ENCODE results near the gene C1QTNF3.

The C1QTNF3 gene

GRCh38 chr5:33992864-33993263 is 50.1 kb downstream of the C1QTNF3 start:
- H3K9ac ChIP-seq (ENCODE audit: low read length) = no peak overlapping the region
- no peak overlapping the region for H2AFZ ChIP-seq (ENCODE audit: low read depth, low read length, severe bottlenecking)
- no peaks in the 10 kb centered on the region for H3F3A ChIP-seq (ENCODE audit: insufficient read depth)
- H3K36me3 ChIP-seq (ENCODE audit: low read length) = no peaks in the 10 kb centered on the region
- H3K4me2 ChIP-seq (ENCODE audit: low read depth, low read length, poor library complexity, severe bottlenecking) = no peak overlapping the region
- H3K9me3 ChIP-seq (ENCODE audit: insufficient read depth, low read length) = no peaks in the 10 kb centered on the region
- H3K27ac ChIP-seq (ENCODE audit: low read depth, low read length) = no peak overlapping the region
- H4K20me1 ChIP-seq (ENCODE audit: low read depth, low read length) = no peaks in the 10 kb centered on the region
- no peak overlapping the region for H3K4me3 ChIP-seq (ENCODE audit: insufficient read depth, low read length, poor library complexity, severe bottlenecking)
- TF ChIP-seq, protein P1, sequence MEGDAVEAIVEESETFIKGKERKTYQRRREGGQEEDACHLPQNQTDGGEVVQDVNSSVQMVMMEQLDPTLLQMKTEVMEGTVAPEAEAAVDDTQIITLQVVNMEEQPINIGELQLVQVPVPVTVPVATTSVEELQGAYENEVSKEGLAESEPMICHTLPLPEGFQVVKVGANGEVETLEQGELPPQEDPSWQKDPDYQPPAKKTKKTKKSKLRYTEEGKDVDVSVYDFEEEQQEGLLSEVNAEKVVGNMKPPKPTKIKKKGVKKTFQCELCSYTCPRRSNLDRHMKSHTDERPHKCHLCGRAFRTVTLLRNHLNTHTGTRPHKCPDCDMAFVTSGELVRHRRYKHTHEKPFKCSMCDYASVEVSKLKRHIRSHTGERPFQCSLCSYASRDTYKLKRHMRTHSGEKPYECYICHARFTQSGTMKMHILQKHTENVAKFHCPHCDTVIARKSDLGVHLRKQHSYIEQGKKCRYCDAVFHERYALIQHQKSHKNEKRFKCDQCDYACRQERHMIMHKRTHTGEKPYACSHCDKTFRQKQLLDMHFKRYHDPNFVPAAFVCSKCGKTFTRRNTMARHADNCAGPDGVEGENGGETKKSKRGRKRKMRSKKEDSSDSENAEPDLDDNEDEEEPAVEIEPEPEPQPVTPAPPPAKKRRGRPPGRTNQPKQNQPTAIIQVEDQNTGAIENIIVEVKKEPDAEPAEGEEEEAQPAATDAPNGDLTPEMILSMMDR (IDR thresholded peaks at IDR 0.05; ENCODE audit: insufficient read depth, low read length, poor library complexity, severe bottlenecking) = no peak
- no peak for TF ChIP-seq EZH2phosphoT487 (conservative IDR thresholded peaks at IDR 0.05; ENCODE audit: low read length)
- no peaks in the 10 kb centered on the region for H3K27me3 ChIP-seq (ENCODE audit: low read length)
- H3K9me2 ChIP-seq (replicated peaks; ENCODE audit: insufficient read depth, low read length) = no peaks in the 10 kb centered on the region
- H3K79me2 ChIP-seq (ENCODE audit: insufficient read depth, low read length) = no peaks in the 10 kb centered on the region

GRCh38 chr5:33985447-33985846 is 57.6 kb downstream of the C1QTNF3 start:
- no peaks in the 10 kb centered on the region for H3K27me3 ChIP-seq (ENCODE audit: low read length)
- no peaks in the 10 kb centered on the region; the same call in 1 of the 2 replicates for H3K9me3 ChIP-seq (ENCODE audit: insufficient read depth, low read length)
- H3K9ac ChIP-seq (ENCODE audit: low read length) = no peak overlapping the region
- H3K27ac ChIP-seq (ENCODE audit: low read depth, low read length) = no peak overlapping the region
- no peaks in the 10 kb centered on the region for H3K9me2 ChIP-seq (replicated peaks; ENCODE audit: insufficient read depth, low read length)
- no peaks in the 10 kb centered on the region for H3K79me2 ChIP-seq (ENCODE audit: insufficient read depth, low read length)
- H3F3A ChIP-seq (ENCODE audit: insufficient read depth) = no peaks in the 10 kb centered on the region
- TF ChIP-seq EZH2phosphoT487 (conservative IDR thresholded peaks at IDR 0.05; ENCODE audit: low read length) = no peak
- TF ChIP-seq, protein P1 (IDR thresholded peaks at IDR 0.05; ENCODE audit: insufficient read depth, low read length, poor library complexity, severe bottlenecking) = no peak
- H3K4me2 ChIP-seq (ENCODE audit: low read depth, low read length, poor library complexity, severe bottlenecking) = no peak overlapping the region
- H4K20me1 ChIP-seq (ENCODE audit: low read depth, low read length) = no peaks in the 10 kb centered on the region
- H3K36me3 ChIP-seq (ENCODE audit: low read length) = 0 out of 2 replicates have a peak, but pooled peaks cover 2% of the 10 kb centered on the region
- no peak overlapping the region for H2AFZ ChIP-seq (ENCODE audit: low read depth, low read length, severe bottlenecking)
- no peak overlapping the region for H3K4me3 ChIP-seq (ENCODE audit: insufficient read depth, low read length, poor library complexity, severe bottlenecking)

DNA sequence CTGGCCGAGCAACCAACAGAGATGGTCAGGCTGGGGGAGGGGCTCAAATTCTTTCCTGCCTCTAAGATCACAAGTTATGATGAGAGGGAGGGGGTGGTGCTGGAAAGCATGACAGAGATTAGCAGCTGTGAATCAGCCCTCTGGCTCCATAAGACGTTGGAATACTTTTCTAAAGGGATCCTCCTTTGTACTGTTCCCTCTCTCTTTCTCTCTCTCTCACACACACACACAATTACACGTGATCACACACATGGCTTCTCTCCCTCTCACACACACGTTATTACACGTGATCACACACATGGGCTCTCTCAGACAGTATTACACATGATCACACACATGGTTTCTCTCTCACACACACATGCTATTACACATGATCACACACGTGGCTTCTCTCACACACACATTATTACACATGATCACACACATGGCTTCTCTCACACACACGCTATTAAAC is 58.3 kb downstream of the C1QTNF3 start, which contains the start of gene SLC45A2:
SLC45A2 (minus strand) TSS at position 23 of the 454 bp plus-strand sequence. CDS start 110 bp downstream, outside the sequence.
- Histone ChIP-seq H3K27ac (ENCODE audit: low read depth, low read length) (no peak within 1 kb of the TSS), H3K9me3 (ENCODE audit: insufficient read depth, low read length) (no peaks in the 10 kb centered on the region; the same call in 1 of the 2 replicates), H3K9ac (ENCODE audit: low read length) (no peak within 1 kb of the TSS), H3K4me3 (ENCODE audit: insufficient read depth, low read length, poor library complexity, severe bottlenecking) (no peak within 1 kb of the TSS), H3K36me3 (ENCODE audit: low read length) (0 out of 2 replicates have a peak, but pooled peaks cover 2% of the 10 kb centered on the region), H3K79me2 (ENCODE audit: insufficient read depth, low read length) (no peaks in the 10 kb centered on the region), H2AFZ (ENCODE audit: low read depth, low read length, severe bottlenecking) (no peak within 1 kb of the TSS), H3K9me2 (replicated peaks; ENCODE audit: insufficient read depth, low read length) (no peaks in the 10 kb centered on the region), H4K20me1 (ENCODE audit: low read depth, low read length) (no peaks in the 10 kb centered on the region), H3K4me2 (ENCODE audit: low read depth, low read length, poor library complexity, severe bottlenecking) (no peak within 1 kb of the TSS), H3F3A (ENCODE audit: insufficient read depth) (no peaks in the 10 kb centered on the region), H3K27me3 (ENCODE audit: low read length) (no peaks in the 10 kb centered on the region)
- TF ChIP-seq EZH2phosphoT487 (conservative IDR thresholded peaks at IDR 0.05; ENCODE audit: low read length) = no peak
- TF ChIP-seq, protein P1 (IDR thresholded peaks at IDR 0.05; ENCODE audit: insufficient read depth, low read length, poor library complexity, severe bottlenecking) = no peak
